GM12878 (cell line): Measurements from ENCODE around the gene PPP1CA. TPM values are rescaled to one million over a fixed set of nuclear protein-coding genes. Genes with fewer than 3 reads are reported as not detected.

Experiments used
- ATAC-seq: fragments of 200-7000 bp; cut with Tn5 transposase; 3 replicates; pipeline ENCODE4 v1.9.1; 2020; ENCODE audit warnings: mild to moderate bottlenecking, moderate library complexity
- BruUV-seq: library from RNA; stranded (reverse); fragments of 400-500 nt; replicated peaks from 2 replicates; lab custom pipeline; 2021; lab: Mats Ljungman, UMichigan
- CTCF ChIA-PET: fragments of 300-600 bp; sonication (Branson Sonifier 250); formaldehyde crosslinking; extraction: SDS; loops from one replicate; lab custom pipeline; 2021; ENCODE audit warnings: inconsistent platforms; lab: Yijun Ruan, JAX
- POLR2A ChIA-PET: fragments of 350-600 bp; formaldehyde crosslinking; extraction: SDS; loops from one replicate; lab custom pipeline; 2021; ENCODE audit warnings: inconsistent platforms; lab: Charles Lee
- RAD21 ChIA-PET: fragments of 300-600 bp; sonication (Branson Sonifier 250); formaldehyde crosslinking; loops from one replicate; lab custom pipeline; 2023; ENCODE audit warnings: antibody characterized with exemption; ENCODE audit not compliant: unreplicated experiment; lab: Charles Lee
- SMC1A ChIA-PET: fragments of 300-600 bp; sonication (Branson Sonifier 250); formaldehyde crosslinking; loops from one replicate; lab custom pipeline; 2023; ENCODE audit not compliant: unreplicated experiment, uncharacterized antibody; lab: Charles Lee
- DNase-seq: peaks from one replicate; pipeline ENCODE4 v3.0.0-alpha.2; 2011; ENCODE audit warnings: low read depth, low spot score
- FAIRE-seq: peaks from 3 replicates; lab custom pipeline; 2011; peaks lifted over from hg19 to GRCh38; lab: Jason Lieb, UNC
- H2AFZ ChIP-seq: 2 replicates; pipeline ENCODE4 v1.6.0; 2011; ENCODE audit warnings: low read depth, low read length, control low read depth; ENCODE audit not compliant: control insufficient read depth
- H3K27ac ChIP-seq: 2 replicates; pipeline ENCODE4 v1.5.1; 2011; ENCODE audit warnings: control low read depth; ENCODE audit not compliant: control insufficient read depth, insufficient read depth
- H3K27me3 ChIP-seq, 2 experiments: replicated peaks in 1 of 2; 2 replicates each; pipeline versions ENCODE4 v1.6.0 to v1.6.1; 2011; ENCODE audit warnings: low read length in 1 of 2; ENCODE audit not compliant: control insufficient read depth in 2 of 2, insufficient read depth in 2 of 2
- H3K36me3 ChIP-seq, 2 experiments: 2 replicates each; pipeline ENCODE4 v1.5.1; 2011; ENCODE audit warnings: low read length in 1 of 2; ENCODE audit not compliant: control insufficient read depth in 2 of 2, insufficient read depth in 2 of 2
- H3K4me1 ChIP-seq: 2 replicates; pipeline ENCODE4 v1.6.1; 2011; ENCODE audit warnings: mild to moderate bottlenecking, low read length, moderate library complexity, mixed read lengths; ENCODE audit not compliant: control insufficient read depth, insufficient read depth
- H3K4me2 ChIP-seq: 2 replicates; pipeline ENCODE4 v1.6.0; 2011; ENCODE audit warnings: control low read depth; ENCODE audit not compliant: control insufficient read depth, insufficient read depth
- H3K4me3 ChIP-seq: fragments of 200-600 bp; sonication (generic); 2 replicates; pipeline ENCODE4 v1.5.1; 2016
- H3K79me2 ChIP-seq: 2 replicates; pipeline ENCODE4 v1.6.0; 2011; ENCODE audit warnings: low read length; ENCODE audit not compliant: control insufficient read depth, insufficient read depth
- H3K9ac ChIP-seq: 2 replicates; pipeline ENCODE4 v1.8.0; 2011; ENCODE audit warnings: low read length, control low read depth, mixed read lengths; ENCODE audit not compliant: control insufficient read depth, insufficient read depth
- H3K9me3 ChIP-seq: replicated peaks from 3 replicates; pipeline ENCODE4 v1.5.1; 2011; ENCODE audit warnings: mild to moderate bottlenecking, low read length; ENCODE audit not compliant: control insufficient read depth, insufficient read depth
- H4K20me1 ChIP-seq: 2 replicates; pipeline ENCODE4 v1.6.0; 2011; ENCODE audit not compliant: control insufficient read depth, insufficient read depth
- NFXL1 ChIP-seq: fragments of 450-650 bp; IDR thresholded peaks from 2 replicates; pipeline ENCODE4 v1.6.1; 2017; ENCODE audit warnings: antibody characterized with exemption, mild to moderate bottlenecking, borderline replicate concordance
- RUNX3 ChIP-seq: IDR thresholded peaks from 2 replicates; pipeline ENCODE4 v1.6.1; 2012; ENCODE audit warnings: low read length, inconsistent platforms
- TCF3 ChIP-seq: IDR thresholded peaks from 2 replicates; pipeline ENCODE4 v1.6.1; 2012; ENCODE audit warnings: low read depth, mild to moderate bottlenecking, low read length, borderline replicate concordance; ENCODE audit not compliant: insufficient read depth
- WGBS: methylation state at CpG from one replicate; pipeline ENCODE4 v1.1.6; 2016; ENCODE audit warnings: low lambda C conversion rate; ENCODE audit not compliant: insufficient replicate concordance, insufficient coverage; ENCODE audit errors: missing lambda C conversion rate; 5-methylcytosine and 5-hydroxymethylcytosine counted together
- in situ Hi-C: fragments of 300-500 bp; cut with MboI; formaldehyde crosslinking; loops from 9 replicates; pipeline ENCODE4 v1.14.3; 2018; ENCODE audit warnings: mixed read lengths
- intact Hi-C: fragments of 100-400 bp; cut with micrococcal nuclease; formaldehyde crosslinking; loops from one replicate; pipeline ENCODE4 v1.14.2; 2022; ENCODE audit not compliant: unreplicated experiment
- polyA plus RNA-seq, 11 experiments: library from polyadenylated mRNA; depleted of rRNA in 4 of 11; unstranded in 6 of 11; stranded (reverse) in 5 of 11; fragments of >200 nt; fragmentation: Nextera tagmentation in 4 of 11; fragmentation: Illumina TruSeq in 1 of 11; extraction: Ambion mirVana in 4 of 11; extraction: Trizol in 1 of 11; gene quantifications; 1 replicate in 1 of 11; 2 replicates in 10 of 11; pipeline versions ENCODE4 v1.2.1 to v1.2.3, GENCODE V29; 2011 to 2016; ENCODE audit warnings: inconsistent platforms in 2 of 11, missing spikeins in 2 of 11, low read depth in 1 of 11
- total RNA-seq, 4 experiments: library from RNA; depleted of rRNA in 3 of 4; stranded (reverse); fragments of >200 nt in 3 of 4; fragmentation: Illumina TruSeq in 1 of 4; extraction: Trizol in 1 of 4; gene quantifications; 2 replicates each; pipeline versions ENCODE4 v1.2.1 to v1.2.3, GENCODE V29; 2013 to 2021

Gene PPP1CA
- total and polyA plus RNA-seq, 10 of the 15 experiments (the other 5 are each of a cell fraction or from before 2014, with no cell fraction given): 26.4 to 458 (median 240) TPM

GRCh38 chr11:67420147-67420645 is 18.5 kb upstream of the PPP1CA start:
- peak overlapping the region; percentile 71 for H3K4me3 ChIP-seq
- POLR2A ChIA-PET: interaction anchor here (0.5 to 3.9 kb wide), 11 partner anchors 12 to 676 kb away, joined by 3 to 28 read pairs (median 6); partner anchors contain the start of genes PPP1CA, PTPRCAP and TBC1D10C
- no peak overlapping the region; the same call in 1 of the 2 replicates for H2AFZ ChIP-seq
- TF ChIP-seq TCF3 (0 out of 2 replicates have a peak, but pooled peaks have one; percentile 18), NFXL1 (no peak), RUNX3 (peak; percentile 6; the same call in 1 of the 2 replicates)
- WGBS: 33% methylated on average over 15 of the region's 15 CpGs
- SMC1A ChIA-PET: interaction anchor here (0.9 to 1.5 kb wide), 6 partner anchors 8 to 69 kb away, joined by 3 to 7 read pairs (median 3); partner anchors contain the start of gene TBC1D10C
- RAD21 ChIA-PET: interaction anchor here (0.9 to 2.4 kb wide), 7 partner anchors 15 to 66 kb away, joined by 3 to 8 read pairs (median 4); partner anchors contain the start of genes POLD4, PPP1CA and RAD9A
- no peaks in the 10 kb centered on the region for H3K36me3 ChIP-seq
- no peaks in the 10 kb centered on the region for H3K9me3 ChIP-seq
- BruUV-seq: no TSS peak
- H3K27ac ChIP-seq: no peak overlapping the region
- peak overlapping the region; percentile 21; the same call in 1 of the 2 replicates for H3K9ac ChIP-seq
- H3K4me2 ChIP-seq: peak overlapping the region; percentile 91
- intact Hi-C loops (no loop called here), in situ Hi-C loops (no loop called here)
- H3K4me1 ChIP-seq: peaks cover 2% of the 10 kb centered on the region; the same call in 1 of the 2 replicates
- no peak for ATAC-seq
- no peaks in the 10 kb centered on the region for H3K79me2 ChIP-seq
- H3K27me3 ChIP-seq: peaks cover 0 to 4% of the 10 kb centered on the region in 2 experiments; a peak in 3 of 4 replicates
- CTCF ChIA-PET: interaction anchor here (1.0 to 1.6 kb wide), 4 partner anchors 13 to 49 kb away, joined by 4 to 5 read pairs (median 4); partner anchors contain the start of genes PTPRCAP and TMEM134
- H4K20me1 ChIP-seq: no peaks in the 10 kb centered on the region
- no peak for FAIRE-seq
- DNase-seq: no peak
